NCI-H510A (cell line): ENCODE measurements around the gene SOX2.
"Not testable (repeated sequence)": the region's sequence is repeated elsewhere in the genome, so short reads cannot be mapped to it uniquely, and the experiment has no call there.

Source experiments
- DNase-seq: peaks from one replicate; lab custom pipeline; 2025; lab: John Stamatoyannopoulos, UW

Gene SOX2

GRCh38 chr3:181757694-181758306 is 46.1 kb downstream of the SOX2 start:
- no peak for DNase-seq

- DNase-seq: no peak
Observed at GRCh38 chr3:181761906-181762305, 50.2 kb downstream of the SOX2 start.

- DNase-seq: not testable (repeated sequence)
Observed at GRCh38 chr3:181764033-181764432, 52.3 kb downstream of the SOX2 start.
